SJSA1 (cell line): Measurements from ENCODE around the gene MCM8. TPM values are rescaled to one million over a fixed set of nuclear protein-coding genes. Genes with fewer than 3 reads are reported as not detected.

ENCODE experiments used
- DNase-seq, 2 experiments: peaks; one replicate each; pipeline ENCODE4 v3.0.0-alpha.2; 2015 to 2020; ENCODE audit warnings: low spot score in 2 of 2, low read depth in 1 of 2
- H3K27ac ChIP-seq: fragments of 250-450 bp; sonication (Bioruptor Pico); 2 replicates; pipeline ENCODE4 v1.5.1; 2020; ENCODE audit warnings: mild to moderate bottlenecking, moderate library complexity
- H3K27me3 ChIP-seq: fragments of 250-450 bp; sonication (Bioruptor Pico); replicated peaks from 2 replicates; pipeline ENCODE4 v1.5.1; 2020; ENCODE audit warnings: mild to moderate bottlenecking, moderate library complexity
- H3K36me3 ChIP-seq: fragments of 250-450 bp; sonication (Bioruptor Pico); 2 replicates; pipeline ENCODE4 v1.5.1; 2020; ENCODE audit warnings: mild to moderate bottlenecking
- H3K4me1 ChIP-seq: fragments of 250-450 bp; sonication (Bioruptor Pico); replicated peaks from 2 replicates; pipeline ENCODE4 v1.6.1; 2021; ENCODE audit warnings: mild to moderate bottlenecking
- H3K4me3 ChIP-seq: fragments of 250-450 bp; sonication (Bioruptor Pico); 2 replicates; pipeline ENCODE4 v1.5.1; 2020; ENCODE audit warnings: mild to moderate bottlenecking
- H3K9me3 ChIP-seq: fragments of 250-450 bp; sonication (Bioruptor Pico); replicated peaks from 2 replicates; pipeline ENCODE4 v1.5.1; 2020; ENCODE audit warnings: mild to moderate bottlenecking
- total RNA-seq: library from RNA; depleted of rRNA; stranded (reverse); fragments of >200 nt; shearing (Covaris generic); gene quantifications from 2 replicates; pipeline ENCODE4 v1.2.3, GENCODE V29; 2014

The MCM8 gene
- total RNA-seq, 1 experiment from 2014 or later = 38.3 TPM

DNA sequence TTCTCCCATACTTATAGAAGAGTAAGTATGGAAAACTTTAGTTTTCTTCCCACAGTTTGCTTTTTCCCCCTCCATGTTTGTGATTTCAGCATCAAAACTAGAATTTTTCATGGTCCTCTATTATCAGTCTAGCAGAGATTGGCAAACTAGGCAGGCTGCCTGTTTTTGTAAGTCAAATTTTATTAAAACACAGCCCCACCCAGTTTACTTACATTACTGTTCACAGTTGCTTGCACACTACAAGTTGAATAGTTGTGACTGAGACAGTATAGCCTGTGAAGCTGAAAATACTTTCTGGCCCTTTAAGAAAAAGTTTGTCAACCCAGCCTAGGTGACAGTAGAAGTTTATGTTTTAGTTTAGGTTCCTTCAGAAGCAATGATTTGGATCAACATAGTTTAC is 19.5 kb downstream of the MCM8 start:
- no peak overlapping the region for H3K4me3 ChIP-seq
- no peaks in the 10 kb centered on the region; the same call in 1 of the 2 replicates for H3K27me3 ChIP-seq
- H3K27ac ChIP-seq = no peak overlapping the region
- no peak for DNase-seq
- H3K4me1 ChIP-seq = no peaks in the 10 kb centered on the region
- no peaks in the 10 kb centered on the region for H3K9me3 ChIP-seq
- peaks cover 81% of the 10 kb centered on the region for H3K36me3 ChIP-seq

DNA sequence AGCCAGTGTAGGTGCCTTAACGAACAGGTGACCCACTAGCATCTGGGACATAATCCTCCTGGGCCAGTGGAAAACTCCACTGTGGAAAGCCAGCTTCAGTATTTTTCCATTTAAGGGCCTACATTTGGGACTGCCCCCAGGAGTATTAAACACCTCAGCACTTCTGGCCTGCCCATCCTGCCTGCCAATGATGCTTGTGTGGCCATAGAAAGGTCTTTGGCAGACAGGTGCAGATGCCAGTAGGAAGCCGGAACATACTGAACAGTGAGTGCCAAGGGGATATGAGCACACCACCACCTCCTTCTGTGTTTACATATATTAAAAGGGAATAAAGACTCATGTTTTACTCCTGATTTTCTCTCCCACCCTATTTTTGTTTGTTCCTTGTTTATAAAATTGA is 19.9 kb downstream of the MCM8 start:
- no peak for DNase-seq
- H3K27me3 ChIP-seq = no peaks in the 10 kb centered on the region; the same call in 1 of the 2 replicates
- peaks cover 76% of the 10 kb centered on the region for H3K36me3 ChIP-seq
- no peaks in the 10 kb centered on the region for H3K4me1 ChIP-seq
- H3K4me3 ChIP-seq = no peak overlapping the region
- H3K9me3 ChIP-seq = no peaks in the 10 kb centered on the region
- no peak overlapping the region for H3K27ac ChIP-seq

DNA sequence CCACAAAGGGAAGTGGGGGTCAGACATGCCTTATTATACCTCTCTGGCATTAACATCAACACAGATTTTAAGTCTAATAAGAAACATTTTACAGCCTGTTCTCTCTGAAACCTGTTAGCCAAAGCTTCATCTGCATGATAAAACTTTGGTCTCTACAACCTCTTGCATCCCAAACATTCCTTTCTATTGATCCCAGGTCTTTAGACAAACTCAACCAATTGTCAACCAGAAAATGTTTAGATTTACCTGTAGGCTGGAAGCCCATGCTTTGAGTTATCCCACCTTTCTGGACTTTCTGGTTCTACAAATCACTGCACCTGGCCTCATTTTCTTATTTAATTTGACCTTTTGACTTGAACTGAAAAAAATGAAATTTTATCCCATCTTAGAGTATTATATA is 20.8 kb downstream of the MCM8 start:
- no peaks in the 10 kb centered on the region for H3K9me3 ChIP-seq
- no peak overlapping the region for H3K4me3 ChIP-seq
- no peaks in the 10 kb centered on the region; the same call in 1 of the 2 replicates for H3K27me3 ChIP-seq
- no peak overlapping the region for H3K27ac ChIP-seq
- DNase-seq = no peak
- H3K4me1 ChIP-seq = no peaks in the 10 kb centered on the region
- peaks cover 74% of the 10 kb centered on the region for H3K36me3 ChIP-seq

DNA sequence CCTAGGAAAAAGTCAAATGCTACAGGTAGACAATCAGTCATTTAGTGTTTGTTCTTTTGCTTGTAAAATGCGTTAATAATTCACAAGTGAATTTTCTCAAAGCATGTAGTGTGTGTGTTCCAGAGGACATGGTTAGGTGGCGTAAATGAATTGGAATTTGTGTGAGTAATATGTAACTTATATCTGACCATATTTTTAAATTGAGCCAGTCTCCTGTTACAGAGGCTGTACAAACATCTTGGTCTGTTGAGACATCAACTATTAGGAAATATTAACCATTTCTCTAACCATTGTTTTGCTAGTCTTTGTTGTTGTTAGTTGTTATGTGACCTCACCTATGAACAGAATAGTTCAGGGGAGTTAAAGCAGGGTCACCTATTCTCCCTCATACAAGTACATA is 22.7 kb downstream of the MCM8 start:
- Histone ChIP-seq H3K4me1 (no peaks in the 10 kb centered on the region), H3K36me3 (peaks cover 68% of the 10 kb centered on the region), H3K27me3 (no peaks in the 10 kb centered on the region; the same call in 1 of the 2 replicates), H3K4me3 (no peak overlapping the region), H3K27ac (no peak overlapping the region), H3K9me3 (no peaks in the 10 kb centered on the region)
- DNase-seq = no peak

DNA sequence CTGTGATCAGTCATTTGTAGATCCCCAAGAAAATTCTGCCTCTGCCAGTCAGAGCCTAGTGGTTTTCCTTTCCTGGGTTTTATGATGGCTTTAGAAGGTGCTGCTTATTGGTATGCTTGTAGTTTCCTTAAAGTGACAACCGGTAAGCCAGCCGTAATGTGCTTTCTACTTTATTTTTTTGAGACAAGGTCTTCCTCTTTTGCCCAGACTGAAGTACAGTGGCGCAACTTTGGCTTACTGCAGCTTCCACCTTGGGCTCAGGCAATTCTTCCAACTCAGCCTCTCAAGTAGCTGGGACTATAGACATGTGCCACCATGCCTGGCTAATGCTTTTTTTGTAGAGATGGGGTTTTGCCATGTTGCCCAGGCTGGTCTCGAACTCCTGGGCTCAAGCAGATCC is 23.5 kb downstream of the MCM8 start:
- Histone ChIP-seq H3K36me3 (peaks cover 68% of the 10 kb centered on the region), H3K27me3 (no peaks in the 10 kb centered on the region; the same call in 1 of the 2 replicates), H3K4me1 (no peaks in the 10 kb centered on the region), H3K9me3 (no peaks in the 10 kb centered on the region), H3K27ac (no peak overlapping the region), H3K4me3 (no peak overlapping the region)
- no peak for DNase-seq

DNA sequence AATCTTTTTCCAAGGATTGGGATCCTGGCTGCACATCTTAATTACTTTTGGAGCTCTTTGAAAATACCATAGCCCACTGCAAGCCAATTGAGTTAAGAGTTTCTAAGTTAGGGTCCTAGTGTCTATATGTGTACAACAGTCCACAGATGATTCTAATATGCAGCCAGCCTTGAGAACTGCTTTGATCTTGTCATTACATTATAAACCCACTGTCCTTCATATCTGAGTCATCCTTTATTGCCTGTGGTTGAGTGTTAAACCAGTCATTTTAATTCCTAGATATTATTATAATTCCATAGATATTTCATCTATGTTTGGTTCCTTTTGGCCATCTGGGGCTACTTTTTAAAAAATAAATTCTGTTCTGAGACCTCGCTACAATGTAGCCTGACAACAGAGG is 24.1 kb downstream of the MCM8 start:
- DNase-seq = no peak
- Histone ChIP-seq H3K4me3 (no peak overlapping the region), H3K36me3 (peaks cover 70% of the 10 kb centered on the region)

DNA sequence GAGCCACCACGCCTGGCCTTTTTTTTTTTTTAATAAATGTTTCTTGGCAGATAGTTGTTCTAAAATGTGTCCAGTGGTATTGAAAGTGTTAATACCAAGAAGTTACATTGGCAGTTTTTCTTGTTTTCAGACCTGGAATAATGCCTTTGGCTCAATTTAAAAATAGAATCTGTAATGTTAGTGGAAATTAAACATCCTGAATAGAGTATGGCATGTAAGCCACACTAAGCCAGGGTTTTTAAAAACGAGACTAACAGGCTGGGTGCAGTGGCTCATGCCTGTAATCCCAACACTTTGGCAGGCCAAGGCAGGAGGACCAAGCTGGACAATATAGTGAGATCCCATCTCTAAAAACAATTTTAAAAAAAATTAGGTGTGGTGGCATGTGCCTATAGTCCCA is 25.3 kb downstream of the MCM8 start:
- H3K36me3 ChIP-seq = peaks cover 67% of the 10 kb centered on the region
- no peak overlapping the region for H3K27ac ChIP-seq
- H3K27me3 ChIP-seq = no peaks in the 10 kb centered on the region; the same call in 1 of the 2 replicates
- H3K4me1 ChIP-seq = no peaks in the 10 kb centered on the region
- H3K9me3 ChIP-seq = no peaks in the 10 kb centered on the region
- no peak overlapping the region for H3K4me3 ChIP-seq
- DNase-seq = no peak

More for the DNA sequence above, 24.1 kb downstream of the MCM8 start:
- H3K9me3 ChIP-seq = no peaks in the 10 kb centered on the region
- no peaks in the 10 kb centered on the region; the same call in 1 of the 2 replicates for H3K27me3 ChIP-seq
- H3K4me1 ChIP-seq = no peaks in the 10 kb centered on the region
- H3K27ac ChIP-seq = no peak overlapping the region

DNA sequence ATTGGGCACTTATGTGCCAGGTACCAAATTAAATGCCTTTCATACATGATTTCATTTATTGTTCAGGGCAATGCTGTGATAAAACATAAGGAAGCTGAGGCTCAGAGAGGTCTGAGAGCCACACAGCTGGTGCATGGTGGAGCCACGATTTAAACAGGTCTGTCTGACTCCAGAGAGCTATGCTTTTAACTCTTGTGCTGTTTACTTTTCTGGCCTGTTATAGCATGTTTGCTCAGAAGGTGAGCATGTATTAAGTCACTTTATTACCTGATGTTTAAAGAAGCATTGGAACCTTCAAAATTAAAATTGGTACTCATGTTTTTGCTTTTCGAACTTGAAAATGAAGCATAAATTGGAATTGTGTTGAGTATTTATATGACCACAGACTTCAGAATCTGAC is 26.8 kb downstream of the MCM8 start:
- no peak overlapping the region for H3K27ac ChIP-seq
- H3K4me1 ChIP-seq = no peaks in the 10 kb centered on the region
- H3K4me3 ChIP-seq = no peak overlapping the region
- H3K27me3 ChIP-seq = no peaks in the 10 kb centered on the region; the same call in 1 of the 2 replicates
- no peaks in the 10 kb centered on the region for H3K9me3 ChIP-seq
- H3K36me3 ChIP-seq = peaks cover 67% of the 10 kb centered on the region
- no peak for DNase-seq

DNA sequence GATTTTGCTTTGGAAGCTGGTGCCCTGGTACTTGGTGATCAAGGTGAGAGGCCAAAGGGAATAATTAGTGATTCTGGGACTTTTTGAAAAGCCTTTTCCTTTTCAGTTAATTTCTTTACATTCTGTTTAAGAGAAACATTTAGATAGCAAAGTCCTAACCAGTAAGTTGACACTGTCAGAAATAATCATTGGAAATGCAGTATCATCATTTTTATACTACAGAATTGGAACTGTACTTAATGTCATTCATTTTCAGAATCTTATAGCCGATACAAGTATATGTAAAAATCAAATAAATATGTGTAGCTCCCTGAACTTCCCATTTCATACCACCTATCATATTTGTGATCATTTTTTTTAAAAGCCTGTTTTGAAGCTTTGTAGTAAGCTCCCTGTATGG is 27.5 kb downstream of the MCM8 start:
- H3K9me3 ChIP-seq = no peaks in the 10 kb centered on the region
- H3K27ac ChIP-seq = no peak overlapping the region
- no peak for DNase-seq
- H3K4me3 ChIP-seq = no peak overlapping the region
- no peaks in the 10 kb centered on the region for H3K27me3 ChIP-seq
- H3K4me1 ChIP-seq = no peaks in the 10 kb centered on the region
- H3K36me3 ChIP-seq = peaks cover 70% of the 10 kb centered on the region

DNA sequence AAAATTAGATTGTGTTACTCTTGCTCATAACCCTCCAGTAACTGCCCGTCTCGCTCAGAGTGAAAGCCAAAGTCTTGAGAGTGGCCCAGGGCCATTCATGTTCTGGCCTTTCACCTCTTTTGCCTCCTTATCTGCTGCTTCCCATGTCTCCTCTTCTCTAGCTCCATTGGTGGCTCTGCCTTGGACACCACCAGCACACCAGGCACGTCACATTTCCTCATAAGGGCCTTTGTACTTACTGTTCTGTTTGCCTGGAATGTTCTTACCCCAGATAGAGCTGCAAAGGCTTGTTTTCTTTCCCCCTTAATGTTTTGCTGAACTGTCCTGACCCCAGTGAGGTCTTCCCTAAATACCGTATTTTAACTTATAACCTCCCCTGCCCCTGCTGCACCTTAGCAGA is 29.3 kb downstream of the MCM8 start:
- Histone ChIP-seq H3K9me3 (no peaks in the 10 kb centered on the region), H3K4me3 (no peak overlapping the region), H3K36me3 (peaks cover 69% of the 10 kb centered on the region), H3K27ac (no peak overlapping the region), H3K27me3 (no peaks in the 10 kb centered on the region), H3K4me1 (no peaks in the 10 kb centered on the region)
- no peak for DNase-seq

DNA sequence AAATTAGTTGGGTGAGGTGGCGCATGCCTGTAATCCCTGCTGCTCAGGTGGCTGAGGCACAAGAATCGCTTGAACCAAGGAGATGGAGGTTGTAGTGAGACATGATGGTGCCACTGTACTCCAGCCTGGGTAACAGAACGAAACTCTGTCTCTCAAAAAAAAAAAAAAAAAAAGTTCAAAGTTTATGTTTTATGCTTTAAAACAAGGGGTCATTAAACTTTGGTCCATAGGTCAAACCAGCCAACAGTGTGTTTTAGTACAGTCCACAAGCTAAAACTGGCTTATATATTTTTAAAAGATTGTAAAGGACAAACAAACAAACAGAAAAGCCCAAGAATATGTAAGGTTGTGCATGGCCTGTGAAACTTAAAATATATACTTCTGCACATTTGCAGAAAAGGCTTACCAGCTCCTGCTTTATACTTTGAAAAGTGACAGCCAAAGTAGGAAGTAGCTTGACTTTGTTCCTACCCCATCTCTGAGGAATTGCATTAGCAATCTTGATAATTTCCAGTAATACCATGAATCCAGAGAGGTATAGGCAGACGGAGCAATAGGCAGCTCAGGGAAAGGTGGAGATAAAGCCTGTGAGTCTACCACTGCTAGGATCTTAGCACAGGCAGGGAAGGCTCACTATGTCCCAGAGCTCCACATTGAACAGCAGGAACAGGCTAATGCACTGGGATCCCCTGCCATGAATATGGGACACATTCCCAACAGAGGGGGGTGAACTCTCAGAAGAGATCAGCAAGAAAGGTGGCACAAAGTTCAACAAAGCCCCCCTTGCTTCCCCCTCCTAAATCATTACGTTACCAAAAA is 30.5 kb downstream of the MCM8 start:
- no peak overlapping the region for H3K4me3 ChIP-seq
- no peaks in the 10 kb centered on the region for H3K4me1 ChIP-seq
- H3K9me3 ChIP-seq = no peaks in the 10 kb centered on the region
- H3K27me3 ChIP-seq = no peaks in the 10 kb centered on the region
- DNase-seq = no peak
- no peak overlapping the region for H3K27ac ChIP-seq
- peaks cover 69% of the 10 kb centered on the region for H3K36me3 ChIP-seq

DNA sequence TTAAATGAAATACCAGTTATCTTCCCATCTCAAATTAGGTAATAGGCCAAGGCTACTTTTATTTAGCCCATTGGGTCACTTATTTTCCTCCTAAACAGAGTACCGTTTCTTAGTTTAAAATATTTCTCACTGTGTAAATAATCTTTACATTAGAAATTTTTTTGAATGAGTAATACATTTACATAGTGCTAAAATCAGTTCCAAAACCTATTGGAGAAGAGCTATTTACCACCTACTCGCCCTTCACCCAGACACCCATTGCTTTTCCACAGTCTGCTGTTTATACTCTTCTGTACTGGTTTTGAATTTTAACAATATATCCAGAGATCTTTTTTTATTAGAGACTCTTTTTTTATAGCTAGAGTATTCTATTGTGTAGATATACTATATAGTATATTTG is 36.9 kb downstream of the MCM8 start:
- Histone ChIP-seq H3K4me3 (no peak overlapping the region), H3K36me3 (peaks cover 67% of the 10 kb centered on the region), H3K27ac (no peak overlapping the region), H3K27me3 (no peaks in the 10 kb centered on the region), H3K4me1 (no peaks in the 10 kb centered on the region), H3K9me3 (no peaks in the 10 kb centered on the region)
- no peak for DNase-seq

DNA sequence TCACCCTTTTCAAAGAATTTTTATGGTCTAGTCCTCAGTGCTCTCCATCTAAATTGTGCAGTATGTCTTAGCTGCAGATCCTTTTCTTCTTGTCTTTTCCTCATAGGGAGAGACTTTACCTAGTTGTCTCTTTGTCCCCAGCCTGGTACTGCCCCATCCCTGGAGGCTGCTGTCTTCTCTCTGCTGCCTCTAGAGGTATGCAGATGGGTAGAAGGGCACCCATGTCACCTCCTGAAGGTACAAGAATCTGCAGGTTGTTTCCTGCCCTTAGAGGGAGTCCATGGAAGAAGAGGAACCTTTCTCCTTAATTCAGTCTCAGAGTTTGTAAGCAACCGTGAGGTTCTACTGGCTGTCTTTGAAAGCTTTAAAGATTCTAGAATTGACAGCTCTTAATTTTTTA is 39.1 kb downstream of the MCM8 start:
- Histone ChIP-seq H3K36me3 (peaks cover 59% of the 10 kb centered on the region), H3K27me3 (no peaks in the 10 kb centered on the region), H3K4me1 (no peaks in the 10 kb centered on the region), H3K27ac (no peak overlapping the region), H3K9me3 (no peaks in the 10 kb centered on the region), H3K4me3 (no peak overlapping the region)
- no peak for DNase-seq

DNA sequence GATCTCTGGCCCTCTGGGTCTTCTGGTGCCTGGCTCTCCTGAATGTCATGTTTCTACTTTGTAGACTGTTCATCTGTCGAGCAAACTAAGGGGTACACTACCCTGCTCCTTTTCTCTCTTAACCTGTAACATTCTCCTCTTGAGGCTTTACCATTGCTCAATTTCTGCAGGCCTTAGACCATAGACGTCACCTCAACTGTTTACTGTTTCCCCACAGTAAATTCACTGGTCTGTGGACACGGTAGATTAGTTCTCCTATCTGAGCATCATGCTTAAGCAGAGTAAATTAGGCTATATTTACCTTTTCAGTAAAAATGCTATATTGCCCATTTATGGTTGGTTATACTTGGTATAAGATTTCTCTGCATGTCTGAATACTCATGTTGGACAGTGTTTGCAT is 40.5 kb downstream of the MCM8 start:
- Histone ChIP-seq H3K4me1 (no peaks in the 10 kb centered on the region), H3K36me3 (peaks cover 64% of the 10 kb centered on the region), H3K4me3 (no peak overlapping the region), H3K27ac (no peak overlapping the region), H3K27me3 (no peaks in the 10 kb centered on the region), H3K9me3 (no peaks in the 10 kb centered on the region)
- DNase-seq = no peak
